ENCODE data around the gene USP15.

Gene USP15

GRCh38 chr12:62273724-62274380 lies 13.6 kb downstream of the USP15 start:
- Histone ChIP-seq H4K5ac (ENCODE audit: low read length) (no peak overlapping the region), H2BK5ac (ENCODE audit: low read length) (no peak overlapping the region), H3K9ac (ENCODE audit: low read length) (no peak overlapping the region), H3K4ac (ENCODE audit: low read depth, low read length) (no peak overlapping the region), H3K4me2 (ENCODE audit: low read length) (no peak overlapping the region), H3K56ac (ENCODE audit: low read length) (no peak overlapping the region), H3K79me2 (ENCODE audit: control insufficient read depth, insufficient read depth, low read length) (peaks cover 10% of the 10 kb centered on the region), H3K4me1 (ENCODE audit: control insufficient read depth, low read depth, low read length) (no peaks in the 10 kb centered on the region), H4K8ac (ENCODE audit: low read depth, low read length) (no peak overlapping the region), H3K27me3 (ENCODE audit: insufficient read depth, low read length, poor library complexity) (no peaks in the 10 kb centered on the region), H3K18ac (ENCODE audit: low read length) (no peak overlapping the region), H2BK120ac (ENCODE audit: low read depth, low read length) (no peak overlapping the region), H3K79me1 (ENCODE audit: low read length) (peaks cover 8% of the 10 kb centered on the region), H3K23ac (ENCODE audit: low read length) (no peak overlapping the region), H3K4me3 (ENCODE audit: low read length) (no peak overlapping the region), H2AK5ac (ENCODE audit: low read length) (no peak overlapping the region), H3K36me3 (ENCODE audit: control insufficient read depth, insufficient read depth, low read length) (no peaks in the 10 kb centered on the region), H3K27ac (ENCODE audit: low read depth, low read length) (no peak overlapping the region), H2BK15ac (replicated peaks; ENCODE audit: low read depth) (no peak overlapping the region)
- WGBS (ENCODE audit: extremely low coverage, insufficient coverage, low lambda C conversion rate), result no CpG with 5 or more reads among the region's 5 CpGs
- DNase-seq, result no peak

DNA sequence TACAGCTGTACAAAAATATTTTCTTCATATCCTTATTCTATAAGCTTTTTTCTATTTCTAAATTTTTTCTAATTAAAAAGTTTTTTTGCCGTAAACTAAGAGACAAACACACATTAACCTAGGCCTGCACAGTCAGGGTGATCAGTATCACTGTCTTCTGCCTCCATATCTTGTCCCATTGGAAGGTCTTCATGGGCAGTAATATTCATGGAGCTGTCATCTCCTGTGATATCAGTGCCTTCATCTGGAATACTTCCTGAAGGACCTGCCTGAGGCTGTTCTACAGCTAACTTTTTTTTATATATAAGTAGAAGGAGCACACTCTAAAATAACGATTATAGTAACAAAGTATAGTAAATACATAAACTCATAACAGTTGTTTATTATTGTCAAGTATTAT lies 17.8 kb downstream of the USP15 start:
- Histone ChIP-seq H3K9ac (ENCODE audit: low read length) (no peak overlapping the region), H4K5ac (ENCODE audit: low read length) (no peak overlapping the region), H3K36me3 (ENCODE audit: control insufficient read depth, insufficient read depth, low read length) (no peaks in the 10 kb centered on the region), H2BK120ac (ENCODE audit: low read depth, low read length) (no peak overlapping the region), H3K27ac (ENCODE audit: low read depth, low read length) (no peak overlapping the region), H3K79me2 (ENCODE audit: control insufficient read depth, insufficient read depth, low read length) (peaks cover 7% of the 10 kb centered on the region), H3K4me3 (ENCODE audit: low read length) (no peak overlapping the region), H3K23ac (ENCODE audit: low read length) (no peak overlapping the region), H3K4ac (ENCODE audit: low read depth, low read length) (no peak overlapping the region), H3K4me2 (ENCODE audit: low read length) (no peak overlapping the region), H3K56ac (ENCODE audit: low read length) (no peak overlapping the region), H2BK5ac (ENCODE audit: low read length) (no peak overlapping the region), H3K27me3 (ENCODE audit: insufficient read depth, low read length, poor library complexity) (no peaks in the 10 kb centered on the region), H3K18ac (ENCODE audit: low read length) (no peak overlapping the region), H2AK5ac (ENCODE audit: low read length) (no peak overlapping the region), H3K79me1 (ENCODE audit: low read length) (peaks cover 9% of the 10 kb centered on the region), H4K8ac (ENCODE audit: low read depth, low read length) (no peak overlapping the region), H2BK15ac (replicated peaks; ENCODE audit: low read depth) (no peak overlapping the region), H3K4me1 (ENCODE audit: control insufficient read depth, low read depth, low read length) (no peaks in the 10 kb centered on the region)
- DNase-seq, result no peak
- 100% methylated on average over 1 of the region's 2 CpGs for WGBS (ENCODE audit: extremely low coverage, insufficient coverage, low lambda C conversion rate)

DNA sequence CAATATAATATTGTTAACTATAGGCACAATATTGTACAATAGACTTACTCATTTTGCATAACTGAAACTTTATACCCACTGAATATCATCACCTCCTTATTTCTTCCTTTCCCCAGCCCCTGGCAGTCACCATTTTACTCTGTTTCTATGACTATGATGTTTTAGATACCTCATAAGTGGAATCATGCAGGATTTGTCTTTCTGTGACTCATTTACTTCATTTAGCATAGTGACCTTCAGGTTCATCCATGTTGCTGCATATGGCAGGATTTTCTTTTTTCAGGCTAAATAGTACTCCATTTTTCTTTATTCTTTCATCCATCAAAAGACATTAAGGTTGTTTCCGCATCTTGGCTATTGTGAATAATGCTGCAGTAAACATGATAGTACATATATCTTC lies 18.9 kb downstream of the USP15 start:
- no peak for DNase-seq
- H3K9ac ChIP-seq (ENCODE audit: low read length), result no peak overlapping the region
- no peak overlapping the region for H3K4me3 ChIP-seq (ENCODE audit: low read length)
- H2BK15ac ChIP-seq (replicated peaks; ENCODE audit: low read depth), result no peak overlapping the region
- peaks cover 9% of the 10 kb centered on the region for H3K79me1 ChIP-seq (ENCODE audit: low read length)
- H3K56ac ChIP-seq (ENCODE audit: low read length), result no peak overlapping the region
- H2BK120ac ChIP-seq (ENCODE audit: low read depth, low read length), result no peak overlapping the region
- H4K8ac ChIP-seq (ENCODE audit: low read depth, low read length), result no peak overlapping the region
- H4K5ac ChIP-seq (ENCODE audit: low read length), result no peak overlapping the region
- peaks cover 7% of the 10 kb centered on the region for H3K79me2 ChIP-seq (ENCODE audit: control insufficient read depth, insufficient read depth, low read length)
- no peak overlapping the region for H3K18ac ChIP-seq (ENCODE audit: low read length)
- H3K4me1 ChIP-seq (ENCODE audit: control insufficient read depth, low read depth, low read length), result no peaks in the 10 kb centered on the region
- no peak overlapping the region for H2AK5ac ChIP-seq (ENCODE audit: low read length)
- H3K4ac ChIP-seq (ENCODE audit: low read depth, low read length), result no peak overlapping the region
- H3K4me2 ChIP-seq (ENCODE audit: low read length), result no peak overlapping the region
- H3K27me3 ChIP-seq (ENCODE audit: insufficient read depth, low read length, poor library complexity), result no peaks in the 10 kb centered on the region
- no peak overlapping the region for H2BK5ac ChIP-seq (ENCODE audit: low read length)
- no peak overlapping the region for H3K23ac ChIP-seq (ENCODE audit: low read length)
- H3K27ac ChIP-seq (ENCODE audit: low read depth, low read length), result no peak overlapping the region
- H3K36me3 ChIP-seq (ENCODE audit: control insufficient read depth, insufficient read depth, low read length), result no peaks in the 10 kb centered on the region
- no CpG with 5 or more reads among the region's 1 CpG for WGBS (ENCODE audit: extremely low coverage, insufficient coverage, low lambda C conversion rate)

DNA sequence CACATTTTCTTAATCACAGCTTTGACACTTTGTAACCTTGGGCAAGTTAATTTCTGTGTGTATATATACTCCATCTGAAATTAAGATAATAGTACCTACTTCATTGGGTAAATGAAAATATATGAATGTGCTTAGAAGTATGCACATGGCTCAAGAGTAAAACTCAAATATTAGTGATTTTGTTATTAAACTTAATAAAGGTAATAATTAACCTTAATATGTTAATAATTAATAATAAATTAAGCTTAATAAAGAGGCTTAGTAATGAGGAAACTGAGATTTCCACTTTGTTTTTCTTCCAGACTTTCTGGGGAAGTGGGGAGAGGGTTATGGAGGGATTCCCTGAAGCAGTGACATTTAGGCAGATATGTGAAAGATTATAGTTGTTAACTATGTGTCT lies 19.8 kb downstream of the USP15 start:
- H4K8ac ChIP-seq (ENCODE audit: low read depth, low read length), result no peak overlapping the region
- no peaks in the 10 kb centered on the region for H3K36me3 ChIP-seq (ENCODE audit: control insufficient read depth, insufficient read depth, low read length)
- no peak overlapping the region for H3K27ac ChIP-seq (ENCODE audit: low read depth, low read length)
- no peak overlapping the region for H3K9ac ChIP-seq (ENCODE audit: low read length)
- DNase-seq, result no peak
- no peaks in the 10 kb centered on the region for H3K4me1 ChIP-seq (ENCODE audit: control insufficient read depth, low read depth, low read length)
- peaks cover 7% of the 10 kb centered on the region for H3K79me2 ChIP-seq (ENCODE audit: control insufficient read depth, insufficient read depth, low read length)
- H2BK120ac ChIP-seq (ENCODE audit: low read depth, low read length), result no peak overlapping the region
- H3K4ac ChIP-seq (ENCODE audit: low read depth, low read length), result no peak overlapping the region
- H3K4me2 ChIP-seq (ENCODE audit: low read length), result no peak overlapping the region
- H3K4me3 ChIP-seq (ENCODE audit: low read length), result no peak overlapping the region
- peaks cover 8% of the 10 kb centered on the region for H3K79me1 ChIP-seq (ENCODE audit: low read length)
- no peak overlapping the region for H2BK5ac ChIP-seq (ENCODE audit: low read length)
- no peak overlapping the region for H2AK5ac ChIP-seq (ENCODE audit: low read length)
- H3K18ac ChIP-seq (ENCODE audit: low read length), result no peak overlapping the region
- H4K5ac ChIP-seq (ENCODE audit: low read length), result no peak overlapping the region
- H3K56ac ChIP-seq (ENCODE audit: low read length), result no peak overlapping the region
- H2BK15ac ChIP-seq (replicated peaks; ENCODE audit: low read depth), result no peak overlapping the region
- no peaks in the 10 kb centered on the region for H3K27me3 ChIP-seq (ENCODE audit: insufficient read depth, low read length, poor library complexity)
- H3K23ac ChIP-seq (ENCODE audit: low read length), result no peak overlapping the region

GRCh38 chr12:62282057-62282774 lies 22.0 kb downstream of the USP15 start:
- no peaks in the 10 kb centered on the region for H3K27me3 ChIP-seq (ENCODE audit: insufficient read depth, low read length, poor library complexity)
- peak overlapping the region; percentile 28 for H4K8ac ChIP-seq (ENCODE audit: low read depth, low read length)
- H3K23ac ChIP-seq (ENCODE audit: low read length), result no peak overlapping the region
- H3K4me1 ChIP-seq (ENCODE audit: control insufficient read depth, low read depth, low read length), result no peaks in the 10 kb centered on the region
- H3K27ac ChIP-seq (ENCODE audit: low read depth, low read length), result no peak overlapping the region
- H2AK5ac ChIP-seq (ENCODE audit: low read length), result no peak overlapping the region
- H3K4me2 ChIP-seq (ENCODE audit: low read length), result no peak overlapping the region
- no peak overlapping the region for H3K18ac ChIP-seq (ENCODE audit: low read length)
- WGBS (ENCODE audit: extremely low coverage, insufficient coverage, low lambda C conversion rate), result no CpG with 5 or more reads among the region's 2 CpGs
- H2BK15ac ChIP-seq (replicated peaks; ENCODE audit: low read depth), result no peak overlapping the region
- no peaks in the 10 kb centered on the region for H3K36me3 ChIP-seq (ENCODE audit: control insufficient read depth, insufficient read depth, low read length)
- peaks cover 6% of the 10 kb centered on the region for H3K79me2 ChIP-seq (ENCODE audit: control insufficient read depth, insufficient read depth, low read length)
- no peak overlapping the region for H4K5ac ChIP-seq (ENCODE audit: low read length)
- no peak overlapping the region for H2BK5ac ChIP-seq (ENCODE audit: low read length)
- no peak overlapping the region for H3K4me3 ChIP-seq (ENCODE audit: low read length)
- H2BK120ac ChIP-seq (ENCODE audit: low read depth, low read length), result no peak overlapping the region
- no peak overlapping the region for H3K9ac ChIP-seq (ENCODE audit: low read length)
- H3K79me1 ChIP-seq (ENCODE audit: low read length), result peaks cover 4% of the 10 kb centered on the region
- H3K56ac ChIP-seq (ENCODE audit: low read length), result no peak overlapping the region
- no peak overlapping the region for H3K4ac ChIP-seq (ENCODE audit: low read depth, low read length)
- no peak for DNase-seq

GRCh38 chr12:62284749-62285148 lies 24.5 kb downstream of the USP15 start:
- H3K27me3 ChIP-seq (ENCODE audit: insufficient read depth, low read length, poor library complexity), result no peaks in the 10 kb centered on the region
- H3K4me1 ChIP-seq (ENCODE audit: control insufficient read depth, low read depth, low read length), result no peaks in the 10 kb centered on the region
- no peak overlapping the region for H3K23ac ChIP-seq (ENCODE audit: low read length)
- peaks cover 3% of the 10 kb centered on the region for H3K79me1 ChIP-seq (ENCODE audit: low read length)
- DNase-seq, result no peak
- H3K36me3 ChIP-seq (ENCODE audit: control insufficient read depth, insufficient read depth, low read length), result no peaks in the 10 kb centered on the region
- no peak overlapping the region for H3K4me3 ChIP-seq (ENCODE audit: low read length)
- peaks cover 17% of the 10 kb centered on the region for H3K79me2 ChIP-seq (ENCODE audit: control insufficient read depth, insufficient read depth, low read length)
- H3K18ac ChIP-seq (ENCODE audit: low read length), result no peak overlapping the region
- no peak overlapping the region for H3K4ac ChIP-seq (ENCODE audit: low read depth, low read length)
- H4K5ac ChIP-seq (ENCODE audit: low read length), result no peak overlapping the region
- no peak overlapping the region for H2BK5ac ChIP-seq (ENCODE audit: low read length)
- no peak overlapping the region for H3K9ac ChIP-seq (ENCODE audit: low read length)
- no peak overlapping the region for H3K56ac ChIP-seq (ENCODE audit: low read length)
- H2BK15ac ChIP-seq (replicated peaks; ENCODE audit: low read depth), result no peak overlapping the region
- H3K4me2 ChIP-seq (ENCODE audit: low read length), result no peak overlapping the region
- H2AK5ac ChIP-seq (ENCODE audit: low read length), result no peak overlapping the region
- no peak overlapping the region for H3K27ac ChIP-seq (ENCODE audit: low read depth, low read length)
- H4K8ac ChIP-seq (ENCODE audit: low read depth, low read length), result no peak overlapping the region
- no peak overlapping the region for H2BK120ac ChIP-seq (ENCODE audit: low read depth, low read length)

Measured in mesendoderm (in vitro differentiated cells).